HepG2 (cell line): ENCODE results near the gene HDAC4. TPM values are rescaled to one million over a fixed set of nuclear protein-coding genes. Genes with fewer than 3 reads are reported as not detected.

ENCODE experiments used
- CREB1 ChIP-seq, 2 experiments: fragments of 450-650 bp in 1 of 2; IDR thresholded peaks; 2 replicates each; pipeline ENCODE4 v1.6.1; 2016 to 2017; ENCODE audit warnings: control low read depth in 1 of 2, mild to moderate bottlenecking in 1 of 2, missing compliant biosample characterization in 1 of 2, missing genetic modification characterization in 1 of 2
- CSRNP2 ChIP-seq: sonication (generic); formaldehyde crosslinking; conservative IDR thresholded peaks from 2 replicates; pipeline ENCODE4 v1.8.0; 2022; ENCODE audit warnings: low read depth, missing genetic modification reagents
- DBP ChIP-seq: sonication (generic); formaldehyde crosslinking; IDR thresholded peaks from 2 replicates; pipeline ENCODE4 v1.4.0; 2020; ENCODE audit warnings: missing genetic modification reagents; ENCODE audit errors: not compliant biosample characterization
- ELK4 ChIP-seq: sonication (generic); formaldehyde crosslinking; IDR thresholded peaks from 2 replicates; pipeline ENCODE4 v1.9.0; 2021; ENCODE audit warnings: missing genetic modification reagents, borderline replicate concordance
- ERF ChIP-seq: IDR thresholded peaks from 2 replicates; pipeline ENCODE4 v1.6.1; 2018; ENCODE audit warnings: missing biosample characterization, missing genetic modification reagents
- ETS1 ChIP-seq: sonication (generic); formaldehyde crosslinking; IDR thresholded peaks from 2 replicates; pipeline ENCODE4 v1.4.0; 2020; ENCODE audit warnings: missing genetic modification reagents
- KLF11 ChIP-seq: IDR thresholded peaks from 2 replicates; pipeline ENCODE4 v1.6.1; 2016; ENCODE audit warnings: missing compliant biosample characterization
- MBD4 ChIP-seq: IDR thresholded peaks from 2 replicates; pipeline ENCODE4 v1.6.1; 2012; ENCODE audit warnings: low read length, inconsistent platforms, borderline replicate concordance
- MED13 ChIP-seq: sonication (generic); formaldehyde crosslinking; IDR thresholded peaks from 2 replicates; pipeline ENCODE4 v1.5.0; 2020; ENCODE audit warnings: missing genetic modification reagents
- MXD1 ChIP-seq: sonication (generic); formaldehyde crosslinking; IDR thresholded peaks from 2 replicates; pipeline ENCODE4 v1.4.0; 2020; ENCODE audit warnings: mild to moderate bottlenecking, missing genetic modification reagents
- NCOA1 ChIP-seq: sonication (generic); formaldehyde crosslinking; IDR thresholded peaks from 2 replicates; pipeline ENCODE4 v1.9.0; 2021; ENCODE audit warnings: missing genetic modification reagents
- RXRA ChIP-seq: sonication (generic); formaldehyde crosslinking; IDR thresholded peaks from 2 replicates; pipeline ENCODE4 v1.5.1; 2020; ENCODE audit warnings: missing genetic modification reagents
- TEAD3 ChIP-seq: optimal IDR thresholded peaks from 2 replicates; pipeline ENCODE3; 2016; ENCODE audit warnings: borderline replicate concordance
- U2AF2 ChIP-seq: fragments of 200-400 bp; formaldehyde crosslinking; IDR thresholded peaks from 2 replicates; pipeline ENCODE4 v1.6.1; 2017; ENCODE audit warnings: low read depth, mild to moderate bottlenecking, low read length
- ZFP36L2 ChIP-seq: sonication (generic); formaldehyde crosslinking; IDR thresholded peaks from 2 replicates; pipeline ENCODE4 v1.4.0; 2020; ENCODE audit warnings: missing genetic modification reagents
- ZNF441 ChIP-seq: sonication (generic); formaldehyde crosslinking; IDR thresholded peaks from 2 replicates; pipeline ENCODE4 v1.7.0; 2021; ENCODE audit warnings: missing genetic modification reagents, borderline replicate concordance
- ZNF513 ChIP-seq: sonication (generic); formaldehyde crosslinking; conservative IDR thresholded peaks from 2 replicates; pipeline ENCODE4 v1.5.0; 2020; ENCODE audit warnings: missing genetic modification reagents
- ZNF530 ChIP-seq: sonication (generic); formaldehyde crosslinking; IDR thresholded peaks from 2 replicates; pipeline ENCODE4 v1.5.0; 2020; ENCODE audit warnings: low read depth, mild to moderate bottlenecking, missing genetic modification reagents
- ZNF639 ChIP-seq: conservative IDR thresholded peaks from 2 replicates; pipeline ENCODE4 v1.6.1; 2018; ENCODE audit warnings: missing genetic modification reagents
- ZNF709 ChIP-seq: sonication (generic); formaldehyde crosslinking; IDR thresholded peaks from 2 replicates; pipeline ENCODE4 v1.5.0; 2020; ENCODE audit warnings: mild to moderate bottlenecking, missing genetic modification reagents
- ZNF720 ChIP-seq: sonication (generic); formaldehyde crosslinking; IDR thresholded peaks from 2 replicates; pipeline ENCODE4 v1.4.0; 2020; ENCODE audit warnings: missing genetic modification reagents
- polyA plus RNA-seq, 8 experiments: library from polyadenylated mRNA; depleted of rRNA in 3 of 8; stranded (reverse) in 7 of 8; unstranded in 1 of 8; fragments of >200 nt; fragmentation: Illumina TruSeq in 4 of 8; extraction: Trizol in 4 of 8; gene quantifications; 2 replicates each; pipeline versions ENCODE4 v1.2.1 to v1.2.3, GENCODE V29; 2011 to 2016; ENCODE audit warnings: low read depth in 4 of 8, missing spikeins in 1 of 8, mixed read lengths in 1 of 8; ENCODE audit not compliant: insufficient read depth in 1 of 8
- total RNA-seq, 5 experiments: library from RNA; depleted of rRNA; stranded (reverse); fragments of >200 nt; fragmentation: Illumina TruSeq; extraction: Trizol; gene quantifications; 2 replicates each; pipeline ENCODE4 v1.2.3, GENCODE V29; 2016; ENCODE audit warnings: low read depth in 1 of 5

Gene HDAC4
- total and polyA plus RNA-seq, 2 of the 13 experiments (the other 11 are each of a cell fraction or from before 2014, with no cell fraction given): 10.1 to 11.5 TPM

GRCh38 chr2:239296020-239296932 is 104.5 kb downstream of the HDAC4 start (continued):
- no peak; the same call in 1 of the 2 replicates for TF ChIP-seq NCOA1 (CRISPR knock-in tag)
- no peak for TF ChIP-seq ZNF513 (CRISPR knock-in tag)
- no peak for TF ChIP-seq MXD1 (CRISPR knock-in tag)
- 0 out of 2 replicates have a peak, but pooled peaks have one; percentile 25 for TF ChIP-seq ZNF441
- TF ChIP-seq ZNF639 (CRISPR knock-in tag): 0 out of 2 replicates have a peak, but pooled peaks have one; percentile 47
- TF ChIP-seq MBD4: no peak
- no peak for TF ChIP-seq U2AF2
- TF ChIP-seq ZNF720 (CRISPR knock-in tag): no peak
- no peak for TF ChIP-seq CSRNP2 (CRISPR knock-in tag)
- TF ChIP-seq DBP (CRISPR knock-in tag): no peak
- TF ChIP-seq MED13: no peak
- no peak for TF ChIP-seq ZNF709 (CRISPR knock-in tag)
- TF ChIP-seq TEAD3 (CRISPR knock-in tag): peak; percentile 72
- no peak for TF ChIP-seq CREB1 (IDR thresholded peaks at IDR 0.05)
- no peak for TF ChIP-seq CREB1 (CRISPR knock-in tag; IDR thresholded peaks at IDR 0.05)
- TF ChIP-seq RXRA (CRISPR knock-in tag): peak; percentile 87
- no peak for TF ChIP-seq KLF11 (CRISPR knock-in tag)
- TF ChIP-seq ZNF530 (CRISPR knock-in tag): no peak
- TF ChIP-seq ZFP36L2: no peak
- TF ChIP-seq ERF (CRISPR knock-in tag): peak; percentile 77; the same call in 1 of the 2 replicates
- TF ChIP-seq ETS1 (CRISPR knock-in tag): no peak
- TF ChIP-seq ELK4 (CRISPR knock-in tag): no peak
